Prostate gland (tissue), 2 donors: ENCODE measurements around the gene GPR137.
"Not testable (repeated sequence)": the region's sequence is repeated elsewhere in the genome, so short reads cannot be mapped to it uniquely, and the experiment has no call there.

Source experiments
- POLR2A ChIP-seq: fragments of 450-650 bp; IDR thresholded peaks from one replicate; pipeline ENCODE4 v1.6.1; 2016; ENCODE audit warnings: antibody characterized with exemption, mild to moderate bottlenecking
- TF ChIP-seq, protein P1 (sequence below), 4 experiments: fragments of 200-600 bp in 2 of 4; fragments of 450-650 bp in 2 of 4; sonication (generic) in 2 of 4; IDR thresholded peaks; 1 replicate in 3 of 4; 2 replicates in 1 of 4; pipeline ENCODE4 v1.5.1; 2016 to 2019; ENCODE audit warnings: antibody characterized with exemption in 4 of 4, mild to moderate bottlenecking in 2 of 4, moderate library complexity in 2 of 4

DNA sequence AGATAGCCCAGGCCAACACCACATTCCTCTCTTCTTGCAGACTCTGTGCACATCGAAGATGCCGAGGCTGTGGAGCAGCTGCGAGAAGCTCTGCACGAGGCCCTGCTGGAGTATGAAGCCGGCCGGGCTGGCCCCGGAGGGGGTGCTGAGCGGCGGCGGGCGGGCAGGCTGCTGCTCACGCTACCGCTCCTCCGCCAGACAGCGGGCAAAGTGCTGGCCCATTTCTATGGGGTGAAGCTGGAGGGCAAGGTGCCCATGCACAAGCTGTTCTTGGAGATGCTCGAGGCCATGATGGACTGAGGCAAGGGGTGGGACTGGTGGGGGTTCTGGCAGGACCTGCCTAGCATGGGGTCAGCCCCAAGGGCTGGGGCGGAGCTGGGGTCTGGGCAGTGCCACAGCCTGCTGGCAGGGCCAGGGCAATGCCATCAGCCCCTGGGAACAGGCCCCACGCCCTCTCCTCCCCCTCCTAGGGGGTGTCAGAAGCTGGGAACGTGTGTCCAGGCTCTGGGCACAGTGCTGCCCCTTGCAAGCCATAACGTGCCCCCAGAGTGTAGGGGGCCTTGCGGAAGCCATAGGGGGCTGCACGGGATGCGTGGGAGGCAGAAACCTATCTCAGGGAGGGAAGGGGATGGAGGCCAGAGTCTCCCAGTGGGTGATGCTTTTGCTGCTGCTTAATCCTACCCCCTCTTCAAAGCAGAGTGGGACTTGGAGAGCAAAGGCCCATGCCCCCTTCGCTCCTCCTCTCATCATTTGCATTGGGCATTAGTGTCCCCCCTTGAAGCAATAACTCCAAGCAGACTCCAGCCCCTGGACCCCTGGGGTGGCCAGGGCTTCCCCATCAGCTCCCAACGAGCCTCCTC lies 30.2 kb downstream of the GPR137 start:
- TF ChIP-seq, protein P1, sequence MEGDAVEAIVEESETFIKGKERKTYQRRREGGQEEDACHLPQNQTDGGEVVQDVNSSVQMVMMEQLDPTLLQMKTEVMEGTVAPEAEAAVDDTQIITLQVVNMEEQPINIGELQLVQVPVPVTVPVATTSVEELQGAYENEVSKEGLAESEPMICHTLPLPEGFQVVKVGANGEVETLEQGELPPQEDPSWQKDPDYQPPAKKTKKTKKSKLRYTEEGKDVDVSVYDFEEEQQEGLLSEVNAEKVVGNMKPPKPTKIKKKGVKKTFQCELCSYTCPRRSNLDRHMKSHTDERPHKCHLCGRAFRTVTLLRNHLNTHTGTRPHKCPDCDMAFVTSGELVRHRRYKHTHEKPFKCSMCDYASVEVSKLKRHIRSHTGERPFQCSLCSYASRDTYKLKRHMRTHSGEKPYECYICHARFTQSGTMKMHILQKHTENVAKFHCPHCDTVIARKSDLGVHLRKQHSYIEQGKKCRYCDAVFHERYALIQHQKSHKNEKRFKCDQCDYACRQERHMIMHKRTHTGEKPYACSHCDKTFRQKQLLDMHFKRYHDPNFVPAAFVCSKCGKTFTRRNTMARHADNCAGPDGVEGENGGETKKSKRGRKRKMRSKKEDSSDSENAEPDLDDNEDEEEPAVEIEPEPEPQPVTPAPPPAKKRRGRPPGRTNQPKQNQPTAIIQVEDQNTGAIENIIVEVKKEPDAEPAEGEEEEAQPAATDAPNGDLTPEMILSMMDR (IDR thresholded peaks at IDR 0.05) = not testable (repeated sequence)
- TF ChIP-seq POLR2A = not testable (repeated sequence)
